ENCODE measurements around the gene SLC6A13. TPM values are rescaled to one million over a fixed set of nuclear protein-coding genes. Genes with fewer than 3 reads are reported as not detected.

SLC6A13 gene
- total RNA-seq = 37.5 TPM

GRCh38 chr12:262817-263216 is at the start of gene SLC6A13:
TSS of gene SLC6A13 (minus strand) at chr12:262836. CDS start at chr12:260052, 2,784 bp downstream.

GRCh38 chr12:214003-214741 is 48.5 kb downstream of the SLC6A13 start, which contains the start of gene SLC6A12:
TSS of gene SLC6A12 (minus strand) at chr12:214157. CDS start at chr12:209986, 4,171 bp downstream.

Other genes starting within 250 kb of the SLC6A13 start
- 13.0 TPM for gene IQSEC3, start 196.1 kb downstream of the SLC6A13 start, total RNA-seq
- 4.0 TPM for gene SLC6A12, start 48.7 kb downstream of the SLC6A13 start, total RNA-seq
- 98.4 TPM for gene KDM5A, start 126.5 kb upstream of the SLC6A13 start, total RNA-seq
- gene CCDC77, start 138.8 kb upstream of the SLC6A13 start, total RNA-seq = 16.7 TPM
- 6.8 TPM for gene B4GALNT3, start 197.1 kb upstream of the SLC6A13 start, total RNA-seq

All from camera-type eye (tissue), 1 donor.